Liver (tissue), 3 donors: ENCODE measurements around the gene TBC1D5.

Experiments
- EGR1 ChIP-seq, 2 donors: IDR thresholded peaks; 2 replicates each; pipeline ENCODE4 v1.6.1; 2016 to 2018; ENCODE audit warnings: antibody characterized with exemption in 2 of 2, low read depth in 2 of 2
- GABPA ChIP-seq, 2 donors: IDR thresholded peaks in 1 of 2; conservative IDR thresholded peaks in 1 of 2; 2 replicates each; pipeline ENCODE4 v1.6.1; 2016; ENCODE audit warnings: antibody characterized with exemption in 2 of 2, mild to moderate bottlenecking in 1 of 2, moderate library complexity in 1 of 2
- HNF4A ChIP-seq, 2 donors: conservative IDR thresholded peaks; 2 replicates each; pipeline ENCODE4 v1.6.1; 2016; ENCODE audit warnings: antibody characterized with exemption in 2 of 2, mild to moderate bottlenecking in 2 of 2
- JUND ChIP-seq, 2 donors: IDR thresholded peaks; 2 replicates each; pipeline ENCODE4 v1.6.1; 2016; ENCODE audit warnings: antibody characterized with exemption in 2 of 2
- NR2F2 ChIP-seq: IDR thresholded peaks from 2 replicates; pipeline ENCODE4 v1.6.1; 2016; ENCODE audit warnings: antibody characterized with exemption
- RAD21 ChIP-seq, 2 donors: IDR thresholded peaks; 2 replicates each; pipeline ENCODE4 v1.6.1; 2016; ENCODE audit warnings: antibody characterized with exemption in 2 of 2, mild to moderate bottlenecking in 2 of 2
- YY1 ChIP-seq: IDR thresholded peaks from 2 replicates; pipeline ENCODE4 v1.6.1; 2016; ENCODE audit warnings: antibody characterized with exemption, mild to moderate bottlenecking
- TF ChIP-seq, protein P1 (sequence below): fragments of 150-350 bp; IDR thresholded peaks from 2 replicates; pipeline ENCODE4 v1.5.1; 2017; ENCODE audit warnings: improper control_type of control experiment, low read depth, low read length; ENCODE audit not compliant: missing input control
- TF ChIP-seq, protein P2 (sequence below): IDR thresholded peaks from 2 replicates; pipeline ENCODE4 v1.6.1; 2016; ENCODE audit warnings: antibody characterized with exemption, mild to moderate bottlenecking
- TF ChIP-seq, protein P3 (sequence below): IDR thresholded peaks from 2 replicates; pipeline ENCODE4 v1.6.1; 2016; ENCODE audit warnings: antibody characterized with exemption
- TF ChIP-seq, protein P4 (sequence below): IDR thresholded peaks from 2 replicates; pipeline ENCODE4 v1.6.1; 2016; ENCODE audit warnings: antibody characterized with exemption
- donor health status: healthy.
- donor health status: healthy.

DNA sequence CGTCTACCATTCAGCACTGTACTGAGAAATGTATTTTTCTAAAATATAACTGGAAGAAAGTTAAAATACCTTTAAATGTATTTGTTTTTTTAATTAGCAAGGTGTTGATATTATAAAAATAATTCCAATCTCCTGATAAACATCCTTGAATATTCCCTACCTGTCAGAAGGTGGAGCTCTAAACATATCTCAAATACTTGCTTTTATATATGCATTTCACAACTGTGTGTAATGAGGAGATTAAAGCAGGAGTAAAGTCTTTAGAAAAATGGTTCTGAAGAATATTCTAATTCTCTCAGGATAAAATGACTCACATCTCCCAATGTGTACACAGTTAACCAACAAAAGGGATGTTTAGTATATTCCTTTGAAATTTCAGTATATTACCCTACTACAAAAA, 434.9 kb downstream of the TBC1D5 start:
- TF ChIP-seq, protein P1, sequence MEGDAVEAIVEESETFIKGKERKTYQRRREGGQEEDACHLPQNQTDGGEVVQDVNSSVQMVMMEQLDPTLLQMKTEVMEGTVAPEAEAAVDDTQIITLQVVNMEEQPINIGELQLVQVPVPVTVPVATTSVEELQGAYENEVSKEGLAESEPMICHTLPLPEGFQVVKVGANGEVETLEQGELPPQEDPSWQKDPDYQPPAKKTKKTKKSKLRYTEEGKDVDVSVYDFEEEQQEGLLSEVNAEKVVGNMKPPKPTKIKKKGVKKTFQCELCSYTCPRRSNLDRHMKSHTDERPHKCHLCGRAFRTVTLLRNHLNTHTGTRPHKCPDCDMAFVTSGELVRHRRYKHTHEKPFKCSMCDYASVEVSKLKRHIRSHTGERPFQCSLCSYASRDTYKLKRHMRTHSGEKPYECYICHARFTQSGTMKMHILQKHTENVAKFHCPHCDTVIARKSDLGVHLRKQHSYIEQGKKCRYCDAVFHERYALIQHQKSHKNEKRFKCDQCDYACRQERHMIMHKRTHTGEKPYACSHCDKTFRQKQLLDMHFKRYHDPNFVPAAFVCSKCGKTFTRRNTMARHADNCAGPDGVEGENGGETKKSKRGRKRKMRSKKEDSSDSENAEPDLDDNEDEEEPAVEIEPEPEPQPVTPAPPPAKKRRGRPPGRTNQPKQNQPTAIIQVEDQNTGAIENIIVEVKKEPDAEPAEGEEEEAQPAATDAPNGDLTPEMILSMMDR = peak; percentile 11
- no peak for TF ChIP-seq GABPA (IDR thresholded peaks at IDR 0.05 in 1 of 2, conservative IDR thresholded peaks at IDR 0.05 in 1 of 2)
- no peak for TF ChIP-seq YY1
- TF ChIP-seq EGR1 (IDR thresholded peaks at IDR 0.05; ENCODE audit: low read depth in 2 of 2) = no peak
- TF ChIP-seq RAD21 (IDR thresholded peaks at IDR 0.05) = peak; percentile 59 to 64
- TF ChIP-seq, protein P2, sequence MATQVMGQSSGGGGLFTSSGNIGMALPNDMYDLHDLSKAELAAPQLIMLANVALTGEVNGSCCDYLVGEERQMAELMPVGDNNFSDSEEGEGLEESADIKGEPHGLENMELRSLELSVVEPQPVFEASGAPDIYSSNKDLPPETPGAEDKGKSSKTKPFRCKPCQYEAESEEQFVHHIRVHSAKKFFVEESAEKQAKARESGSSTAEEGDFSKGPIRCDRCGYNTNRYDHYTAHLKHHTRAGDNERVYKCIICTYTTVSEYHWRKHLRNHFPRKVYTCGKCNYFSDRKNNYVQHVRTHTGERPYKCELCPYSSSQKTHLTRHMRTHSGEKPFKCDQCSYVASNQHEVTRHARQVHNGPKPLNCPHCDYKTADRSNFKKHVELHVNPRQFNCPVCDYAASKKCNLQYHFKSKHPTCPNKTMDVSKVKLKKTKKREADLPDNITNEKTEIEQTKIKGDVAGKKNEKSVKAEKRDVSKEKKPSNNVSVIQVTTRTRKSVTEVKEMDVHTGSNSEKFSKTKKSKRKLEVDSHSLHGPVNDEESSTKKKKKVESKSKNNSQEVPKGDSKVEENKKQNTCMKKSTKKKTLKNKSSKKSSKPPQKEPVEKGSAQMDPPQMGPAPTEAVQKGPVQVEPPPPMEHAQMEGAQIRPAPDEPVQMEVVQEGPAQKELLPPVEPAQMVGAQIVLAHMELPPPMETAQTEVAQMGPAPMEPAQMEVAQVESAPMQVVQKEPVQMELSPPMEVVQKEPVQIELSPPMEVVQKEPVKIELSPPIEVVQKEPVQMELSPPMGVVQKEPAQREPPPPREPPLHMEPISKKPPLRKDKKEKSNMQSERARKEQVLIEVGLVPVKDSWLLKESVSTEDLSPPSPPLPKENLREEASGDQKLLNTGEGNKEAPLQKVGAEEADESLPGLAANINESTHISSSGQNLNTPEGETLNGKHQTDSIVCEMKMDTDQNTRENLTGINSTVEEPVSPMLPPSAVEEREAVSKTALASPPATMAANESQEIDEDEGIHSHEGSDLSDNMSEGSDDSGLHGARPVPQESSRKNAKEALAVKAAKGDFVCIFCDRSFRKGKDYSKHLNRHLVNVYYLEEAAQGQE = no peak
- no peak for TF ChIP-seq HNF4A (conservative IDR thresholded peaks at IDR 0.05)
- TF ChIP-seq, protein P3, sequence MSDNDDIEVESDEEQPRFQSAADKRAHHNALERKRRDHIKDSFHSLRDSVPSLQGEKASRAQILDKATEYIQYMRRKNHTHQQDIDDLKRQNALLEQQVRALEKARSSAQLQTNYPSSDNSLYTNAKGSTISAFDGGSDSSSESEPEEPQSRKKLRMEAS = no peak
- TF ChIP-seq, protein P4, sequence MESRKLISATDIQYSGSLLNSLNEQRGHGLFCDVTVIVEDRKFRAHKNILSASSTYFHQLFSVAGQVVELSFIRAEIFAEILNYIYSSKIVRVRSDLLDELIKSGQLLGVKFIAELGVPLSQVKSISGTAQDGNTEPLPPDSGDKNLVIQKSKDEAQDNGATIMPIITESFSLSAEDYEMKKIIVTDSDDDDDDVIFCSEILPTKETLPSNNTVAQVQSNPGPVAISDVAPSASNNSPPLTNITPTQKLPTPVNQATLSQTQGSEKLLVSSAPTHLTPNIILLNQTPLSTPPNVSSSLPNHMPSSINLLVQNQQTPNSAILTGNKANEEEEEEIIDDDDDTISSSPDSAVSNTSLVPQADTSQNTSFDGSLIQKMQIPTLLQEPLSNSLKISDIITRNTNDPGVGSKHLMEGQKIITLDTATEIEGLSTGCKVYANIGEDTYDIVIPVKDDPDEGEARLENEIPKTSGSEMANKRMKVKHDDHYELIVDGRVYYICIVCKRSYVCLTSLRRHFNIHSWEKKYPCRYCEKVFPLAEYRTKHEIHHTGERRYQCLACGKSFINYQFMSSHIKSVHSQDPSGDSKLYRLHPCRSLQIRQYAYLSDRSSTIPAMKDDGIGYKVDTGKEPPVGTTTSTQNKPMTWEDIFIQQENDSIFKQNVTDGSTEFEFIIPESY = no peak
- no peak for TF ChIP-seq JUND (IDR thresholded peaks at IDR 0.05)
- no peak for TF ChIP-seq NR2F2
